Measurements from ENCODE around the gene LRRC14B. TPM values are rescaled to one million over a fixed set of nuclear protein-coding genes. Genes with fewer than 3 reads are reported as not detected.

LRRC14B gene
- total RNA-seq, 1 experiment from 2014 or later = not detected

GRCh38 chr5:182126-182525 is 9.2 kb upstream of the LRRC14B start:
- no peak for TF ChIP-seq EZH2 (IDR thresholded peaks at IDR 0.05; ENCODE audit: borderline replicate concordance, low read depth, low read length, poor library complexity, severe bottlenecking)
- no peak for TF ChIP-seq CTCF (conservative IDR thresholded peaks at IDR 0.05; ENCODE audit: low read depth, low read length)
- Histone ChIP-seq H3K4me3 (ENCODE audit: low read depth, low read length, poor library complexity, severe bottlenecking) (no peak overlapping the region), H3K9me3 (ENCODE audit: low read depth, low read length, poor library complexity, severe bottlenecking) (no peaks in the 10 kb centered on the region), H3K27me3 (replicated peaks; ENCODE audit: insufficient read depth, low read depth, low read length, poor library complexity) (peaks cover 13% of the 10 kb centered on the region), H3K36me3 (ENCODE audit: insufficient read depth, low read length, poor library complexity, severe bottlenecking) (no peaks in the 10 kb centered on the region), H3K27ac (ENCODE audit: low read depth, low read length, poor library complexity, severe bottlenecking) (no peak overlapping the region), H3K4me1 (ENCODE audit: insufficient read depth, low read length, poor library complexity, severe bottlenecking) (no peaks in the 10 kb centered on the region)
- no peak for DNase-seq (ENCODE audit: low spot score)
- no TSS peak for BruUV-seq (replicated peaks)
- CTCF ChIA-PET = no interaction called here
- intact Hi-C loops (cut with micrococcal nuclease; ENCODE audit: unreplicated experiment) = no loop called here
- POLR2A ChIA-PET (ENCODE audit: low non-redundant PET) = no interaction called here

GRCh38 chr5:184471-184870 is 6.8 kb upstream of the LRRC14B start:
- POLR2A ChIA-PET (ENCODE audit: low non-redundant PET) = no interaction called here
- no TSS peak for BruUV-seq (replicated peaks)
- intact Hi-C loops (cut with micrococcal nuclease; ENCODE audit: unreplicated experiment) = no loop called here

GRCh38 chr5:185095-186070 is 5.9 kb upstream of the LRRC14B start:
- Histone ChIP-seq H3K36me3 (ENCODE audit: insufficient read depth, low read length, poor library complexity, severe bottlenecking) (no peaks in the 10 kb centered on the region), H3K9me3 (ENCODE audit: low read depth, low read length, poor library complexity, severe bottlenecking) (no peaks in the 10 kb centered on the region), H3K4me1 (ENCODE audit: insufficient read depth, low read length, poor library complexity, severe bottlenecking) (peaks cover 3% of the 10 kb centered on the region), H3K27me3 (replicated peaks; ENCODE audit: insufficient read depth, low read depth, low read length, poor library complexity) (no peaks in the 10 kb centered on the region), H3K27ac (ENCODE audit: low read depth, low read length, poor library complexity, severe bottlenecking) (no peak overlapping the region), H3K4me3 (ENCODE audit: low read depth, low read length, poor library complexity, severe bottlenecking) (no peak overlapping the region)
- ChIA-PET CTCF (no interaction called here), POLR2A (ENCODE audit: low non-redundant PET) (no interaction called here)
- no TSS peak for BruUV-seq (replicated peaks)
- TF ChIP-seq EZH2 (IDR thresholded peaks at IDR 0.05; ENCODE audit: borderline replicate concordance, low read depth, low read length, poor library complexity, severe bottlenecking) = no peak
- no peak for TF ChIP-seq CTCF (conservative IDR thresholded peaks at IDR 0.05; ENCODE audit: low read depth, low read length)
- DNase-seq (ENCODE audit: low spot score) = no peak
- intact Hi-C loops (cut with micrococcal nuclease; ENCODE audit: unreplicated experiment) = no loop called here

More at GRCh38 chr5:184471-184870, 6.8 kb upstream of the LRRC14B start:
- H3K4me1 ChIP-seq (ENCODE audit: insufficient read depth, low read length, poor library complexity, severe bottlenecking) = peaks cover 3% of the 10 kb centered on the region
- no peak for DNase-seq (ENCODE audit: low spot score)
- TF ChIP-seq CTCF (conservative IDR thresholded peaks at IDR 0.05; ENCODE audit: low read depth, low read length) (no peak), EZH2 (IDR thresholded peaks at IDR 0.05; ENCODE audit: borderline replicate concordance, low read depth, low read length, poor library complexity, severe bottlenecking) (no peak)
- CTCF ChIA-PET = no interaction called here
- H3K9me3 ChIP-seq (ENCODE audit: low read depth, low read length, poor library complexity, severe bottlenecking) = no peaks in the 10 kb centered on the region
- H3K27me3 ChIP-seq (replicated peaks; ENCODE audit: insufficient read depth, low read depth, low read length, poor library complexity) = no peaks in the 10 kb centered on the region
- H3K4me3 ChIP-seq (ENCODE audit: low read depth, low read length, poor library complexity, severe bottlenecking) = no peak overlapping the region
- H3K27ac ChIP-seq (ENCODE audit: low read depth, low read length, poor library complexity, severe bottlenecking) = no peak overlapping the region
- no peaks in the 10 kb centered on the region for H3K36me3 ChIP-seq (ENCODE audit: insufficient read depth, low read length, poor library complexity, severe bottlenecking)

Measured in A673 (cell line).